ENCODE data around the gene TUNAR.

DNA sequence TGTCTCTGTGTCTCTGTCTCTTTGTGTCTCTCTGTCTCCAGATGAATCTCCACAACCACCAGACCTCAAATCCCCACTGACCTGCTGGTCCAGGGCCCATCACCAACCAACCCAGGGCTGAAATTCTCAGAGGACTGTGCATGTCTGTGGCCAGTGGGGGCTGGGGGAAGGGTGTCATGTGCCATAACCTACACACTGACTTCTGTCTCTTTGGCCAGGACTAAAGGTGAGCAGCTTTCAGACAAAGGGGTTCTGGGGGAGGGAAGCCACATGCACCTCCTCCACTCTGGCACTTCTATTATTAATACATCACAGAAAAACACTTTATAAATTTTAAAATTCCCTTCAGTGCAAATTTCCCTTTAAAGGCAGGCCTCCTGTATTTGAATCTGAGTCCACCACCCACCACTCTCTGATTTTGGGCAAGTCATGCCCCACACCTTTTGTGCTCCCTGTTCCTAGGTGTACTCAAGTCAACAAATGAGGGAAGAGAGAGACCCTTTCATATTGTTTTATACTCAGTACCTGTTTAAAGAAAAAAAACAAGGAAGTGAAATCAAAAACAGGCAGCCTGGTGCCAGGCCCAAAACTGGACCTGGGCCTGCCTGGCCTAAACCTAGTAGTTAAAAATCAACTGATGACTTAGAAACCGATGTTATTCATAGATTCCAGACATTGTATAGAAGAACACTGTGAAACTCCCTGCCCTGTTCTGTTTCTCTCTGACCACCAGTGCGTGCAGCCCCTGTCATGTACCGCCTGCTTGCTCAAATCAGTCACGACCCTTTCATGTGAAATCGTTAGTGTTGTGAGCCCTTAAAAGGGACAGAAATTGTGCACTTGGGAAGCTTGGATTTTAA, 80.2 kb downstream of the TUNAR start:
- TF ChIP-seq POLR2A (IDR thresholded peaks at IDR 0.05) (no peak), EP300 (IDR thresholded peaks at IDR 0.05) (no peak)
- TF ChIP-seq, protein P1, sequence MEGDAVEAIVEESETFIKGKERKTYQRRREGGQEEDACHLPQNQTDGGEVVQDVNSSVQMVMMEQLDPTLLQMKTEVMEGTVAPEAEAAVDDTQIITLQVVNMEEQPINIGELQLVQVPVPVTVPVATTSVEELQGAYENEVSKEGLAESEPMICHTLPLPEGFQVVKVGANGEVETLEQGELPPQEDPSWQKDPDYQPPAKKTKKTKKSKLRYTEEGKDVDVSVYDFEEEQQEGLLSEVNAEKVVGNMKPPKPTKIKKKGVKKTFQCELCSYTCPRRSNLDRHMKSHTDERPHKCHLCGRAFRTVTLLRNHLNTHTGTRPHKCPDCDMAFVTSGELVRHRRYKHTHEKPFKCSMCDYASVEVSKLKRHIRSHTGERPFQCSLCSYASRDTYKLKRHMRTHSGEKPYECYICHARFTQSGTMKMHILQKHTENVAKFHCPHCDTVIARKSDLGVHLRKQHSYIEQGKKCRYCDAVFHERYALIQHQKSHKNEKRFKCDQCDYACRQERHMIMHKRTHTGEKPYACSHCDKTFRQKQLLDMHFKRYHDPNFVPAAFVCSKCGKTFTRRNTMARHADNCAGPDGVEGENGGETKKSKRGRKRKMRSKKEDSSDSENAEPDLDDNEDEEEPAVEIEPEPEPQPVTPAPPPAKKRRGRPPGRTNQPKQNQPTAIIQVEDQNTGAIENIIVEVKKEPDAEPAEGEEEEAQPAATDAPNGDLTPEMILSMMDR (IDR thresholded peaks at IDR 0.05), result no peak

Measured in tibial nerve (tissue), 4 donors.